GM18517 (cell line): ENCODE results near the gene ZSCAN22.
"Not testable (repeated sequence)": the region's sequence is repeated elsewhere in the genome, so short reads cannot be mapped to it uniquely, and the experiment has no call there.

Source experiments
- ATAC-seq: cut with Tn5 transposase; IDR thresholded peaks from one replicate; pipeline ENCODE4 v1.9.1; 2021; ENCODE audit warnings: mild to moderate bottlenecking, moderate library complexity; ENCODE audit not compliant: unreplicated experiment

The ZSCAN22 gene

GRCh38 chr19:58326914-58327726 lies at the start of gene ZSCAN22:
Gene ZSCAN22 (plus strand): TSS chr19:58326994. CDS start chr19:58334803, 7,809 bp downstream.
- ATAC-seq: peak; percentile 65

GRCh38 chr19:58277197-58277596 lies 49.6 kb upstream of the ZSCAN22 start:
- no peak for ATAC-seq

GRCh38 chr19:58277748-58278540 lies 48.9 kb upstream of the ZSCAN22 start:
- ATAC-seq: no peak

- ATAC-seq: peak; percentile 91
Measured at GRCh38 chr19:58278541-58279041, 48.2 kb upstream of the ZSCAN22 start, which contains the start of gene ZNF8. Gene ZNF8 (plus strand): TSS chr19:58278955. CDS start chr19:58279082, 127 bp downstream.

GRCh38 chr19:58279042-58279924 lies 47.5 kb upstream of the ZSCAN22 start:
- no peak for ATAC-seq

- ATAC-seq: no peak
Measured at GRCh38 chr19:58279925-58280316, 46.9 kb upstream of the ZSCAN22 start.

- ATAC-seq: no peak
Measured at GRCh38 chr19:58284199-58284598, 42.6 kb upstream of the ZSCAN22 start.

- no peak for ATAC-seq
Measured at GRCh38 chr19:58291943-58292342, 34.9 kb upstream of the ZSCAN22 start.

GRCh38 chr19:58294743-58295374 lies 31.9 kb upstream of the ZSCAN22 start:
- no peak for ATAC-seq

- no peak for ATAC-seq
Measured at GRCh38 chr19:58296104-58296503, 30.7 kb upstream of the ZSCAN22 start.

GRCh38 chr19:58300620-58301019 lies 26.2 kb upstream of the ZSCAN22 start:
- ATAC-seq: no peak

GRCh38 chr19:58304255-58304654 lies 22.5 kb upstream of the ZSCAN22 start:
- ATAC-seq: no peak

GRCh38 chr19:58304748-58305064 lies 22.1 kb upstream of the ZSCAN22 start:
- ATAC-seq: no peak

- peak; percentile 92 for ATAC-seq
Measured at GRCh38 chr19:58305065-58305931, 21.5 kb upstream of the ZSCAN22 start, which contains the start of gene ERVK3-1. Gene ERVK3-1 (plus strand): TSS chr19:58305377. CDS start chr19:58312169, 6,792 bp downstream.

- no peak for ATAC-seq
Measured at GRCh38 chr19:58305932-58306323, 20.9 kb upstream of the ZSCAN22 start.

GRCh38 chr19:58307736-58308135 lies 19.1 kb upstream of the ZSCAN22 start:
- ATAC-seq: no peak

GRCh38 chr19:58310685-58311084 lies 16.1 kb upstream of the ZSCAN22 start:
- not testable (repeated sequence) for ATAC-seq

GRCh38 chr19:58311345-58311865 lies 15.4 kb upstream of the ZSCAN22 start:
- no peak for ATAC-seq

GRCh38 chr19:58315580-58315979 lies 11.2 kb upstream of the ZSCAN22 start:
- no peak for ATAC-seq
